Neutrophil (primary cell): ENCODE results near the gene BRF1.

Experiments
- H3K27ac ChIP-seq: fragments of 200-600 bp; sonication (generic); 2 replicates; pipeline ENCODE4 v1.5.1; 2016; ENCODE audit warnings: mild to moderate bottlenecking, moderate library complexity
- H3K27me3 ChIP-seq: fragments of 200-600 bp; sonication (generic); 2 replicates; pipeline ENCODE4 v1.6.0; 2016; ENCODE audit warnings: mild to moderate bottlenecking
- H3K36me3 ChIP-seq: fragments of 200-600 bp; sonication (generic); 2 replicates; pipeline ENCODE4 v1.5.1; 2017
- H3K4me1 ChIP-seq, 2 experiments: fragments of 200-600 bp in 1 of 2; sonication (generic) in 1 of 2; 1 replicate in 1 of 2; 2 replicates in 1 of 2; pipeline versions ENCODE4 v1.5.1 to v1.6.1; 2013 to 2016; ENCODE audit warnings: low read depth in 1 of 2, low read length in 1 of 2, mild to moderate bottlenecking in 1 of 2, moderate library complexity in 1 of 2; ENCODE audit not compliant: control insufficient read depth in 1 of 2, insufficient read depth in 1 of 2
- H3K4me3 ChIP-seq, 2 experiments: fragments of 200-600 bp in 1 of 2; sonication (generic) in 1 of 2; 1 replicate in 1 of 2; 2 replicates in 1 of 2; pipeline ENCODE4 v1.5.1; 2013 to 2016; ENCODE audit warnings: low read depth in 1 of 2, low read length in 1 of 2, mild to moderate bottlenecking in 1 of 2, moderate library complexity in 1 of 2
- H3K9me3 ChIP-seq: fragments of 200-600 bp; sonication (generic); 2 replicates; pipeline ENCODE4 v1.5.1; 2016
- CTCF ChIP-seq: fragments of 200-600 bp; sonication (generic); IDR thresholded peaks from 2 replicates; pipeline ENCODE4 v1.5.1; 2016; ENCODE audit warnings: antibody characterized with exemption

BRF1 gene

GRCh38 chr14:105218611-105219010 lies 82.2 kb downstream of the BRF1 start:
- H3K4me1 ChIP-seq: no peaks in the 10 kb centered on the region
- H3K36me3 ChIP-seq: peaks cover 53% of the 10 kb centered on the region
- H3K27me3 ChIP-seq: no peaks in the 10 kb centered on the region
- no peak for TF ChIP-seq CTCF
- no peak overlapping the region for H3K27ac ChIP-seq
- H3K4me3 ChIP-seq: no peak overlapping the region
- no peaks in the 10 kb centered on the region for H3K9me3 ChIP-seq

DNA sequence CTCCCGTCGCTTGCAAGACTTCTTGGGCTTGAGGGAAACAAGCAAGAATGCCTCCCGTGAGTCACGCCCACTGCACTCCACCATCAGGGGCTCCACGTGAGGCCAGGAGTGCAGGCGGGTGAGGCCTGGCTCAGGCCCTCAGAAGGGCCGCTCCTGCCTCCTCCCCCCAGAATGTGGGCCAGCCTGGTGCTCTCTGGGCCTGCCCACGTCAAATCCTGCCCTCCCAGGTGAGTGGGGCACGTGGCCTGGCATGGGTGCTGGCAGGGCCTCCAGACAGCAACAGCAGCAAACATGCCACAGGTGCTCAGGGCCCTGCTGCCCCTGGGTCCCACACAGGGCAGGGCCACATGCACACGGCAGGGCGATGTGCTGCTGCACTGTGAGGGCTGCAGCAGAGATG lies 83.0 kb downstream of the BRF1 start:
- H3K27me3 ChIP-seq: no peaks in the 10 kb centered on the region
- TF ChIP-seq CTCF: no peak
- peaks cover 49% of the 10 kb centered on the region for H3K36me3 ChIP-seq
- H3K9me3 ChIP-seq: no peaks in the 10 kb centered on the region
- no peaks in the 10 kb centered on the region for H3K4me1 ChIP-seq
- H3K27ac ChIP-seq: no peak overlapping the region
- no peak overlapping the region for H3K4me3 ChIP-seq

DNA sequence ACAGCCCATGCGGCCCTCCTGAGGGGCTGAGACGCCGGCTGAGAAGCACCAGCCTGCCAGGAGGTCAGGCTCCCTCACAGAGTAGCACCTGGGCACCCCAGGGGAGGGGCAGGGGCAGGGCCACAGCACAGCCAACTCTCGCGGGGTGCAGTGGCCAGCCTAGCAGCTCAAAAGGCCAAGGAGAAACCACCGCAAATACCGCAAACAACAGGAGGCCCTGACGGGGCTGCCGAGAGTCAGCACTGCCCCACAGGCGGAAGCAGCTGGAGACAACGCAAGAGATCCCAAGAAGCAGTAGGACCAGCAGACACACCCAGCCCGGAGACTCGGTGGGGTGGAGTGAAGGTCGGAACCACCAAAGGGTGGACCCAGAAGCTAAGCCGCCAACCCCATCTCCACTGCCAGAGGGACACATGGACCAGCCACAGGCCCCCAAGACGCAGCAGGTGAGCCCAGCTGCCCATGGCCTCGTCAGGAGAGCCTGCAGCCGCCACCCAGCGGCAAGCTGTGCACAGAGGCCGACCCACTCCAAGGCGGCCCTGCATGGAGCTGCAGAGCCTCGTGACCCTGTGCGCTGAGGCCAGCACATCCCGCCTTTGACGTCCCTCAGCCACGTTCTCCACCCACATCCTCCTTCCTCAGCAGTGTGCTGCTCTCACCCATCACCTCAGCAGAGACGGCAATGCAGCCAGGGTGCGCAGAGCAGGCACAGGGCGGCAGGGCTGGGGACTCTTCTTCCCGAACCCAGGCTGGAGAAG lies 84.1 kb downstream of the BRF1 start:
- no peak overlapping the region for H3K27ac ChIP-seq
- H3K4me3 ChIP-seq: no peak overlapping the region
- H3K27me3 ChIP-seq: no peaks in the 10 kb centered on the region
- H3K9me3 ChIP-seq: no peaks in the 10 kb centered on the region
- H3K4me1 ChIP-seq: no peaks in the 10 kb centered on the region
- peaks cover 48% of the 10 kb centered on the region for H3K36me3 ChIP-seq
- TF ChIP-seq CTCF: no peak

GRCh38 chr14:105215602-105216001 lies 85.2 kb downstream of the BRF1 start:
- no peaks in the 10 kb centered on the region for H3K4me1 ChIP-seq
- no peak overlapping the region for H3K27ac ChIP-seq
- no peaks in the 10 kb centered on the region for H3K27me3 ChIP-seq
- TF ChIP-seq CTCF: no peak
- H3K4me3 ChIP-seq: no peak overlapping the region
- H3K36me3 ChIP-seq: peaks cover 42% of the 10 kb centered on the region
- H3K9me3 ChIP-seq: no peaks in the 10 kb centered on the region

- no peaks in the 10 kb centered on the region for H3K27me3 ChIP-seq
- H3K9me3 ChIP-seq: no peaks in the 10 kb centered on the region
- no peak overlapping the region for H3K27ac ChIP-seq
- TF ChIP-seq CTCF: no peak
- H3K4me1 ChIP-seq: no peaks in the 10 kb centered on the region
- no peak overlapping the region for H3K4me3 ChIP-seq
- peaks cover 44% of the 10 kb centered on the region for H3K36me3 ChIP-seq
Observed at GRCh38 chr14:105214324-105214915, 86.4 kb downstream of the BRF1 start.
